Vagina (tissue), 2 donors: Measurements from ENCODE around the gene KRT17. TPM values are rescaled to one million over a fixed set of nuclear protein-coding genes. Genes with fewer than 3 reads are reported as not detected.
"Not testable (repeated sequence)": the region's sequence is repeated elsewhere in the genome, so short reads cannot be mapped to it uniquely, and the experiment has no call there.

Experiments used
- DNase-seq, 2 donors: peaks; one replicate each; pipeline ENCODE4 v3.0.0-alpha.2; 2017; ENCODE audit errors: extremely low spot score in 2 of 2
- H3K27ac ChIP-seq: fragments of 200-600 bp; sonication (generic); one replicate; pipeline ENCODE4 v1.5.1; 2019
- H3K27me3 ChIP-seq: fragments of 200-600 bp; sonication (generic); one replicate; pipeline ENCODE4 v1.5.1; 2019
- H3K36me3 ChIP-seq, 2 donors: fragments of 200-600 bp; sonication (generic); one replicate each; pipeline ENCODE4 v1.5.1; 2017 to 2019
- H3K4me1 ChIP-seq: fragments of 200-600 bp; sonication (generic); one replicate; pipeline ENCODE4 v1.5.1; 2019
- H3K4me3 ChIP-seq, 2 donors: fragments of 200-600 bp; sonication (generic); 1 replicate in 1 of 2; 2 replicates in 1 of 2; pipeline ENCODE4 v1.5.1; 2016 to 2019
- H3K9me3 ChIP-seq: fragments of 200-600 bp; sonication (generic); one replicate; pipeline ENCODE4 v1.5.1; 2019
- POLR2A ChIP-seq, 2 donors: fragments of 450-650 bp; IDR thresholded peaks; one replicate each; pipeline ENCODE4 v1.6.1; 2017; ENCODE audit warnings: antibody characterized with exemption in 2 of 2, mild to moderate bottlenecking in 2 of 2, moderate library complexity in 2 of 2
- POLR2AphosphoS5 ChIP-seq, 2 donors: sonication (generic); formaldehyde crosslinking; IDR thresholded peaks; one replicate each; pipeline ENCODE4 v1.9.0; 2017; ENCODE audit warnings: antibody characterized with exemption in 2 of 2, mild to moderate bottlenecking in 2 of 2, low read depth in 1 of 2; ENCODE audit not compliant: insufficient read depth in 1 of 2
- intact Hi-C: fragments of 100-400 bp; cut with DNase I; formaldehyde crosslinking; loops from one replicate; pipeline ENCODE4 v1.15.1; 2023
- total RNA-seq: library from RNA; depleted of rRNA; stranded (reverse); fragments of >200 nt; gene quantifications from one replicate; pipeline ENCODE4 v1.2.3, GENCODE V29; 2016
- TF ChIP-seq, protein P1 (sequence below), 3 experiments: fragments of 450-650 bp in 2 of 3; fragments of 200-600 bp in 1 of 3; sonication (generic) in 1 of 3; IDR thresholded peaks; one replicate each; pipeline ENCODE4 v1.5.1; 2017 to 2019; ENCODE audit warnings: antibody characterized with exemption in 3 of 3, mild to moderate bottlenecking in 2 of 3, moderate library complexity in 2 of 3

The KRT17 gene
- total RNA-seq, 1 donor from 2014 or later, result 165 TPM

DNA sequence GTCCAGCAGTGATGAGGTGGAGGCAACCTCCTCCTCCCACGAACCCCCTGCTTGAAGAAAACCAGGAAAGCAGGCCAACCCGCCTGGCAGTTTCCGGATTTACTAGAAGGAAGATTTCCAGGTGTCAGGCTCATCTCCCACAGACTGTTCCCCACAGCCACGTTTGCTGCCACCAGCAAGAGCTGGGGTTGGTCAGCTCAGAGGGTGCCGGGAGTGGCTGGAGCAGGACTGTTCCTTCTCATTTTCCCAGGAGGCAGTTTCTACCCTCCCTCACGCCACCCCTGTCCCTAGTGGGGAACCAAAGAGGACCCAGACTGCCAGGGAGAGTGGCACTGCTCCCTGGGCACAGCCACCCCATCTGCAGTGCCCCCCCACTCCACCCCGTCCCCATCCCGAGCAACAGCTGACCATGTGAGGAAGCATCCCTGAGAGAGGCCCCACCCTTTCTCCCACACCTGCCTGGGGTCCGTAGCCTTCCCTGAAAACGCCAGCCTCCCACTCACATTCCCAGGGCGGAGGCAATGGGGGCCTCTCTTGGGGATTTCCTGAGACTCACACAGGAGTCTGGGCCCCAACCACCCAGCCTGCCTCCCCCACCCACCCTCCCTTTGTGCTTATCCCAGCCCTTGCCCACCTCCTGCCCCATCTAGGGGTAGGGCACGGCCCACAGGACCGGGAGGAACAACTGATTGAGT is 5.9 kb downstream of the KRT17 start:
- DNase-seq, result no peak
- Histone ChIP-seq H3K36me3 (no peaks in the 10 kb centered on the region), H3K27me3 (no peaks in the 10 kb centered on the region), H3K4me3 (no peak overlapping the region), H3K27ac (no peak overlapping the region), H3K4me1 (peaks cover 24% of the 10 kb centered on the region), H3K9me3 (no peaks in the 10 kb centered on the region)
- TF ChIP-seq POLR2AphosphoS5 (IDR thresholded peaks at IDR 0.05; ENCODE audit: insufficient read depth in 1 of 2, low read depth in 1 of 2), result no peak
- TF ChIP-seq, protein P1, sequence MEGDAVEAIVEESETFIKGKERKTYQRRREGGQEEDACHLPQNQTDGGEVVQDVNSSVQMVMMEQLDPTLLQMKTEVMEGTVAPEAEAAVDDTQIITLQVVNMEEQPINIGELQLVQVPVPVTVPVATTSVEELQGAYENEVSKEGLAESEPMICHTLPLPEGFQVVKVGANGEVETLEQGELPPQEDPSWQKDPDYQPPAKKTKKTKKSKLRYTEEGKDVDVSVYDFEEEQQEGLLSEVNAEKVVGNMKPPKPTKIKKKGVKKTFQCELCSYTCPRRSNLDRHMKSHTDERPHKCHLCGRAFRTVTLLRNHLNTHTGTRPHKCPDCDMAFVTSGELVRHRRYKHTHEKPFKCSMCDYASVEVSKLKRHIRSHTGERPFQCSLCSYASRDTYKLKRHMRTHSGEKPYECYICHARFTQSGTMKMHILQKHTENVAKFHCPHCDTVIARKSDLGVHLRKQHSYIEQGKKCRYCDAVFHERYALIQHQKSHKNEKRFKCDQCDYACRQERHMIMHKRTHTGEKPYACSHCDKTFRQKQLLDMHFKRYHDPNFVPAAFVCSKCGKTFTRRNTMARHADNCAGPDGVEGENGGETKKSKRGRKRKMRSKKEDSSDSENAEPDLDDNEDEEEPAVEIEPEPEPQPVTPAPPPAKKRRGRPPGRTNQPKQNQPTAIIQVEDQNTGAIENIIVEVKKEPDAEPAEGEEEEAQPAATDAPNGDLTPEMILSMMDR (IDR thresholded peaks at IDR 0.05), result no peak
- no peak for TF ChIP-seq POLR2A (IDR thresholded peaks at IDR 0.05)
- intact Hi-C loops, result no loop called here

DNA sequence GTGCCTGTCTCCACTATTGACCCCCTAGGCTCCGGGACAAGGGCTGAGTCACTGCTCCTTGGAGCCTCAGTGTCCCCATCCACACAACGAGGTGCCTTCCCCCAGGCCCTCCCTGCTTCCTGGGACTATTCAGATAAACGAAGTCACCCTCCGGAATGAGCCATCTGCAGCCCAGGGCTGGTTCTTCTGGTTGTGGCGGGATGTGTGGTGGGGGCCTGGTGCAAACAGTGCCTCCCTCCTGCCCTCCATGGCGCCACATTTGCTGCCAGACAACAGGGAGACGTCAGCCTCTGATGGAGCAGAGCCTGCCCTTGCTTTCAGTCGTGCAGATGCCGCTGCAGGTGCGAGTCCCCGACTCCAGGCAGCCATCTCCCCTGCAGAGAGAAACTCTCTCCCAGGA is 6.7 kb downstream of the KRT17 start:
- no peak for DNase-seq
- Histone ChIP-seq H3K4me3 (no peak overlapping the region), H3K4me1 (peaks cover 21% of the 10 kb centered on the region), H3K27ac (no peak overlapping the region), H3K27me3 (no peaks in the 10 kb centered on the region), H3K9me3 (no peaks in the 10 kb centered on the region), H3K36me3 (no peaks in the 10 kb centered on the region)
- intact Hi-C loops, result no loop called here
- TF ChIP-seq POLR2AphosphoS5 (IDR thresholded peaks at IDR 0.05; ENCODE audit: insufficient read depth in 1 of 2, low read depth in 1 of 2) (no peak), POLR2A (IDR thresholded peaks at IDR 0.05) (no peak)
- TF ChIP-seq, protein P1 (IDR thresholded peaks at IDR 0.05), result no peak

DNA sequence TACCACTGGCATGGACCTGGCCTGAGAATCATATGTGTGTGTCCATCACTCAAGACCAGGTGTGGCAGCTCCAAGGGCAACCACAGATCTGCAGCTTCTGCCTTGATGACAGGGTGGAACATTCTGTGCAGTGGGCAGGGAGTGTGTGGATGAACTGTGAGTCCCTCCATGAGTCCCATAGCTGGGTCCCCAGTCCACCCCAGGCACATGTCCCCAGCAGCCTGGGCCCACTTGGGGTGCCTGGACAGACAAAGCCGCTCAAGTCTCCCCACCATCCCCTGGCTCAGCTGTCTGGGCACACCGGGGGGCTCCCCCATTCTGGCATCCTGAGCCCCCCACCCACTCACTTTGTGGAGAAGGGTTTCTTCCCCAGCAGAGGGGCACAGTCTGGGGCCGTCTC is 7.2 kb downstream of the KRT17 start:
- Histone ChIP-seq H3K27me3 (no peaks in the 10 kb centered on the region), H3K9me3 (no peaks in the 10 kb centered on the region), H3K27ac (no peak overlapping the region), H3K36me3 (no peaks in the 10 kb centered on the region), H3K4me3 (no peak overlapping the region), H3K4me1 (peaks cover 23% of the 10 kb centered on the region)
- TF ChIP-seq POLR2AphosphoS5 (IDR thresholded peaks at IDR 0.05; ENCODE audit: insufficient read depth in 1 of 2, low read depth in 1 of 2) (no peak), POLR2A (IDR thresholded peaks at IDR 0.05) (no peak)
- TF ChIP-seq, protein P1 (IDR thresholded peaks at IDR 0.05), result no peak
- DNase-seq, result no peak
- intact Hi-C loops, result no loop called here

DNA sequence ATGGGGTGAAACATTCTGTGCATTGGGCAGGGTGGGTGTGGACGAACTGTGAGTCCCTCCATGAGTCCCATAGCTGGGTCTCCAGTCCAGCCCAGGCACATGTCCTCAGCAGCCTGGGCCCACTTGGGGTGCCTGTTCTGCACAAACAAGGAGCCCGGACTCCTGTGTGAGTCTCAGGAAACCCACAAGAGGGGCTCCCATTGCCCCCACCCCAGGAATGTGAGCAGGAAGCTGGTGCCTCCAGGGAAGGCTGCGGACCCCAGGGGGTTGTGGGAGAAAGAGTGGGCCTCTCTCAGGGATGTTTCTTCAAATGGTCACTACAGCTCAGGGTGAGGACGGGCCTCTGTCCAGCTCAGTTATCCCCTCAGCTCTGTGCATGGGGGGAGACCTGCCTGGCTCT is 7.9 kb downstream of the KRT17 start:
- DNase-seq, H3K9me3 ChIP-seq, H3K4me3 ChIP-seq, H3K27me3 ChIP-seq, H3K27ac ChIP-seq, H3K36me3 ChIP-seq, intact Hi-C loops: not testable (repeated sequence)
- peaks cover 28% of the 10 kb centered on the region for H3K4me1 ChIP-seq

DNA sequence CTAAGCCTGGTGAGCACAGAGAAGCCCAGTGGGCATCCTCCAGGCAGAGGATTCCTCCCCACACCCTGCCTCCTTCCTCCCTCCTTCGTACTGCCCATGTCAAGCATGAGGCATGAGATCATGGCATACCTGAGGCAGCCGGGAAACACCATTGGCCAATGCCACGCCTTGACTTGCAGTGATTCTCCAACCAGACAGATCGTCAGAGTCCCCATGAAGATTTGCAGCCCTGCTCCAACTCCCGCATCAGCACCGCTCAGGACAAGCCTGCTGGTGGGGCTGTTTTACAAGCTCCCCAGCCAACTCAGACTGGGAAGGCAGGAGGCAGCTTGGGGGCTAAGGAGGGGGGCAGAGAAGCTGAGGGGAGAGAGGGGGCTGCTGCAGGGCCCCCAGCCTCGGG is 8.9 kb downstream of the KRT17 start:
- intact Hi-C loops, result no loop called here
- no peak for DNase-seq
- Histone ChIP-seq H3K27ac (no peak overlapping the region), H3K4me1 (peaks cover 24% of the 10 kb centered on the region), H3K9me3 (no peaks in the 10 kb centered on the region), H3K36me3 (no peaks in the 10 kb centered on the region), H3K27me3 (no peaks in the 10 kb centered on the region), H3K4me3 (no peak overlapping the region)
- peak in 1 of 2 donors; percentile 14 for TF ChIP-seq POLR2AphosphoS5 (IDR thresholded peaks at IDR 0.05; ENCODE audit: insufficient read depth in 1 of 2, low read depth in 1 of 2)
- TF ChIP-seq, protein P1 (IDR thresholded peaks at IDR 0.05), result no peak

DNA sequence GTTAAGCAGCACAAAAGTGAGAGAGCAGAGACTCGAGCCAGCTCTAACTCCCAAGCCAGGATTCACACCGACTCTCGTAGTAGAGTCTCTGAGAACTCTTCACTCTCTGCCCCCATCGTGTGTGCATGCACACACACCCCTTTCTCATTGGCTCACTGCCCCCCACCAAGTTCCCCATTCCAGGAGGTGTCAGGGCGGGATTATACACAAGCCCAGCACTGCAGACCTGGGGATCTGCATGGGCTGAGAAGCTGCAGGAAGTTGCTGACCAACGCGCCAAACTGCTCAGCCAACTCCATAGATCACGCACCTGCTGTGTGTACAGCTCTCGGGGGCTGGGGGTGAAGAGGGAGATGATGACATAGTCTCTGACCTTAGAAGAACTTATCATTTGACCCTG is 9.6 kb downstream of the KRT17 start:
- H3K27me3 ChIP-seq, result not testable (repeated sequence)

More for the DNA sequence above, 9.6 kb downstream of the KRT17 start:
- intact Hi-C loops, DNase-seq, H3K4me3 ChIP-seq, H3K36me3 ChIP-seq, H3K9me3 ChIP-seq, H3K27ac ChIP-seq: not testable (repeated sequence)
- H3K4me1 ChIP-seq, result peaks cover 22% of the 10 kb centered on the region
